Effector memory CD8-positive, alpha-beta T cell (primary cell): ENCODE measurements around the gene SHISA9.

Experiments used
- ATAC-seq: fragments of 150-1000 bp; cut with Tn5 transposase; replicated peaks from 2 replicates; pipeline ENCODE4 v1.10.0; 2021; ENCODE audit warnings: mild to moderate bottlenecking, moderate library complexity
- DNase-seq, 3 experiments: peaks; one replicate each; pipeline ENCODE4 v3.0.0; 2021
- H3K27ac Mint-ChIP-seq, 2 donors: one replicate each; pipeline ENCODE4 v1.8.0; 2022; ENCODE audit warnings: mild to moderate bottlenecking in 2 of 2, mixed read lengths in 2 of 2, moderate library complexity in 2 of 2
- H3K27me3 Mint-ChIP-seq, 2 donors: one replicate each; pipeline ENCODE4 v1.8.0; 2022; ENCODE audit warnings: mixed read lengths in 2 of 2
- H3K36me3 Mint-ChIP-seq: one replicate; pipeline ENCODE4 v1.8.0; 2022; ENCODE audit warnings: mild to moderate bottlenecking, moderate library complexity, mixed read lengths; ENCODE audit not compliant: insufficient read depth
- H3K4me1 Mint-ChIP-seq, 2 donors: one replicate each; pipeline ENCODE4 v1.8.0; 2022; ENCODE audit warnings: low read depth in 2 of 2, mixed read lengths in 2 of 2
- H3K4me3 Mint-ChIP-seq, 2 donors: one replicate each; pipeline ENCODE4 v1.8.0; 2022; ENCODE audit warnings: mild to moderate bottlenecking in 2 of 2, mixed read lengths in 2 of 2, moderate library complexity in 2 of 2
- H3K9me3 Mint-ChIP-seq, 2 donors: one replicate each; pipeline ENCODE4 v1.8.0; 2022; ENCODE audit warnings: mixed read lengths in 2 of 2

Gene SHISA9

GRCh38 chr16:13238182-13238581 is 336.8 kb downstream of the SHISA9 start:
- no peaks in the 10 kb centered on the region for H3K27me3 Mint-ChIP-seq
- no peak for ATAC-seq
- no peak overlapping the region for H3K4me3 Mint-ChIP-seq
- H3K9me3 Mint-ChIP-seq: peaks cover 3 to 14% of the 10 kb centered on the region in 2 donors
- no peak for DNase-seq
- H3K36me3 Mint-ChIP-seq: no peaks in the 10 kb centered on the region
- no peak overlapping the region for H3K27ac Mint-ChIP-seq
- H3K4me1 Mint-ChIP-seq: no peaks in the 10 kb centered on the region

- Mint-ChIP-seq H3K4me3 (no peak overlapping the region), H3K36me3 (no peaks in the 10 kb centered on the region), H3K4me1 (no peaks in the 10 kb centered on the region), H3K9me3 (peaks cover 0 to 3% of the 10 kb centered on the region in 2 donors), H3K27ac (no peak overlapping the region), H3K27me3 (no peaks in the 10 kb centered on the region)
- no peak for DNase-seq
- no peak for ATAC-seq
Observed at GRCh38 chr16:13242201-13242600, 340.8 kb downstream of the SHISA9 start.

- no peak overlapping the region for H3K27ac Mint-ChIP-seq
- H3K4me3 Mint-ChIP-seq: no peak overlapping the region
- ATAC-seq: no peak
- H3K9me3 Mint-ChIP-seq: peaks cover 1 to 3% of the 10 kb centered on the region in 2 donors
- no peaks in the 10 kb centered on the region for H3K36me3 Mint-ChIP-seq
- no peaks in the 10 kb centered on the region for H3K27me3 Mint-ChIP-seq
- no peaks in the 10 kb centered on the region for H3K4me1 Mint-ChIP-seq
- DNase-seq: no peak
Observed at GRCh38 chr16:13244770-13245169, 343.4 kb downstream of the SHISA9 start.

- H3K4me1 Mint-ChIP-seq: no peaks in the 10 kb centered on the region
- no peak overlapping the region for H3K27ac Mint-ChIP-seq
- H3K36me3 Mint-ChIP-seq: no peaks in the 10 kb centered on the region
- no peak for DNase-seq
- peaks cover 2 to 7% of the 10 kb centered on the region in 2 donors for H3K9me3 Mint-ChIP-seq
- no peaks in the 10 kb centered on the region for H3K27me3 Mint-ChIP-seq
- no peak overlapping the region for H3K4me3 Mint-ChIP-seq
- ATAC-seq: no peak
Observed at GRCh38 chr16:13245713-13246377, 344.4 kb downstream of the SHISA9 start.

- Mint-ChIP-seq H3K4me3 (no peak overlapping the region), H3K27me3 (no peaks in the 10 kb centered on the region), H3K27ac (no peak overlapping the region), H3K4me1 (no peaks in the 10 kb centered on the region), H3K9me3 (peaks cover 2 to 8% of the 10 kb centered on the region in 2 donors), H3K36me3 (no peaks in the 10 kb centered on the region)
- no peak for DNase-seq
- no peak for ATAC-seq
Observed at GRCh38 chr16:13254998-13255614, 353.7 kb downstream of the SHISA9 start.

- ATAC-seq (no peak), DNase-seq (no peak)
- no peaks in the 10 kb centered on the region for H3K27me3 Mint-ChIP-seq
- peaks cover 6 to 7% of the 10 kb centered on the region in 2 donors for H3K9me3 Mint-ChIP-seq
- no peak overlapping the region for H3K27ac Mint-ChIP-seq
- H3K4me1 Mint-ChIP-seq: no peaks in the 10 kb centered on the region
- H3K4me3 Mint-ChIP-seq: no peak overlapping the region
- H3K36me3 Mint-ChIP-seq: no peaks in the 10 kb centered on the region
Observed at GRCh38 chr16:13262270-13263090, 361.1 kb downstream of the SHISA9 start.

- H3K4me1 Mint-ChIP-seq: no peaks in the 10 kb centered on the region
Observed at GRCh38 chr16:13264749-13265552, 363.6 kb downstream of the SHISA9 start.

GRCh38 chr16:13269359-13269758 is 368.0 kb downstream of the SHISA9 start:
- H3K9me3 Mint-ChIP-seq: peaks cover 8 to 12% of the 10 kb centered on the region in 2 donors
- no peak for ATAC-seq
- no peak overlapping the region for H3K27ac Mint-ChIP-seq
- no peak overlapping the region for H3K4me3 Mint-ChIP-seq
- H3K4me1 Mint-ChIP-seq: no peaks in the 10 kb centered on the region
- H3K36me3 Mint-ChIP-seq: no peaks in the 10 kb centered on the region
- no peaks in the 10 kb centered on the region for H3K27me3 Mint-ChIP-seq
- DNase-seq: no peak

More at GRCh38 chr16:13264749-13265552, 363.6 kb downstream of the SHISA9 start:
- DNase-seq (no peak), ATAC-seq (no peak)
- Mint-ChIP-seq H3K9me3 (peaks cover 6 to 9% of the 10 kb centered on the region in 2 donors), H3K4me3 (no peak overlapping the region), H3K36me3 (no peaks in the 10 kb centered on the region), H3K27ac (no peak overlapping the region), H3K27me3 (no peaks in the 10 kb centered on the region)

GRCh38 chr16:13269905-13270528 is 368.6 kb downstream of the SHISA9 start:
- Mint-ChIP-seq H3K9me3 (peaks cover 8 to 12% of the 10 kb centered on the region in 2 donors), H3K36me3 (no peaks in the 10 kb centered on the region), H3K27me3 (no peaks in the 10 kb centered on the region), H3K4me3 (no peak overlapping the region), H3K4me1 (no peaks in the 10 kb centered on the region), H3K27ac (no peak overlapping the region)
- ATAC-seq: no peak
- DNase-seq: no peak

- H3K4me1 Mint-ChIP-seq: no peaks in the 10 kb centered on the region
- H3K9me3 Mint-ChIP-seq: peaks cover 8 to 12% of the 10 kb centered on the region in 2 donors
- H3K36me3 Mint-ChIP-seq: no peaks in the 10 kb centered on the region
- ATAC-seq (no peak), DNase-seq (no peak)
- no peaks in the 10 kb centered on the region for H3K27me3 Mint-ChIP-seq
- no peak overlapping the region for H3K4me3 Mint-ChIP-seq
- H3K27ac Mint-ChIP-seq: no peak overlapping the region
Observed at GRCh38 chr16:13270602-13271001, 369.2 kb downstream of the SHISA9 start.

- Mint-ChIP-seq H3K4me3 (no peak overlapping the region), H3K36me3 (no peaks in the 10 kb centered on the region), H3K9me3 (peaks cover 10 to 15% of the 10 kb centered on the region in 2 donors), H3K27ac (no peak overlapping the region), H3K4me1 (no peaks in the 10 kb centered on the region), H3K27me3 (no peaks in the 10 kb centered on the region)
- ATAC-seq (no peak), DNase-seq (no peak)
Observed at GRCh38 chr16:13289515-13289914, 388.1 kb downstream of the SHISA9 start.
